ENCODE measurements around the gene FLT3.

DNA sequence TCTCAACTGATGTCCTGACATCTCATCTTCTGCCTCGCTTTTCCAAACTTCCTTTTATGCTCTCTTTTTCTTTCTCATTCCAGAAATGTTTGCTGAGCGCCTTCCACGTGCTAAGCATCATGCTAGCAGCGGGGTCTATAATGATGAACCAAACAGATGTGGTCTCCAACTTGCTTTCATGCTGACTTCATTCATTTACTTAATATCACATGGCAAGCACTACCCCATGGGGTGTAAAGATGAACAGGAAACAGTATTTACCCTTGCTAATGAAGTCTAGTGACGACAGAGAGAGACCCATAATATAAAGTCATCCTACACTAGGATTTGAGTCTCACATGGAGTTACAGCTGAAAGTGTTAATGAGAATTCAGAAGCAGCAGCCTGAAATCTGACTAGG is 90.3 kb downstream of the FLT3 start:
- TF ChIP-seq CREB1 (IDR thresholded peaks at IDR 0.05; ENCODE audit: low read depth) (no peak), KAT2A (conservative IDR thresholded peaks at IDR 0.05; ENCODE audit: control insufficient read depth, low read depth, low read length) (no peak), EZH2 (IDR thresholded peaks at IDR 0.05; ENCODE audit: borderline replicate concordance, control insufficient read depth, low read depth, low read length) (no peak), SMAD1 (IDR thresholded peaks at IDR 0.05; ENCODE audit: low read depth, partially characterized antibody) (no peak), YY1 (IDR thresholded peaks at IDR 0.05; ENCODE audit: low read depth, low read length) (no peak)
- TF ChIP-seq, protein P1, sequence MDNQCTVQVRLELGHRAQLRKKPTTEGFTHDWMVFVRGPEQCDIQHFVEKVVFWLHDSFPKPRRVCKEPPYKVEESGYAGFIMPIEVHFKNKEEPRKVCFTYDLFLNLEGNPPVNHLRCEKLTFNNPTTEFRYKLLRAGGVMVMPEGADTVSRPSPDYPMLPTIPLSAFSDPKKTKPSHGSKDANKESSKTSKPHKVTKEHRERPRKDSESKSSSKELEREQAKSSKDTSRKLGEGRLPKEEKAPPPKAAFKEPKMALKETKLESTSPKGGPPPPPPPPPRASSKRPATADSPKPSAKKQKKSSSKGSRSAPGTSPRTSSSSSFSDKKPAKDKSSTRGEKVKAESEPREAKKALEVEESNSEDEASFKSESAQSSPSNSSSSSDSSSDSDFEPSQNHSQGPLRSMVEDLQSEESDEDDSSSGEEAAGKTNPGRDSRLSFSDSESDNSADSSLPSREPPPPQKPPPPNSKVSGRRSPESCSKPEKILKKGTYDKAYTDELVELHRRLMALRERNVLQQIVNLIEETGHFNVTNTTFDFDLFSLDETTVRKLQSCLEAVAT (IDR thresholded peaks at IDR 0.05): no peak
